Hypothalamus (tissue), 51 donors: ENCODE measurements around the gene RIMKLA.
A peak's percentile ranks its signal among the peaks of the same experiment; 100 is the strongest.

Source experiments
- DNase-seq, 51 donors: peaks; one replicate each; lab custom pipeline; 2025; lab: John Stamatoyannopoulos, UW

The RIMKLA gene

DNA sequence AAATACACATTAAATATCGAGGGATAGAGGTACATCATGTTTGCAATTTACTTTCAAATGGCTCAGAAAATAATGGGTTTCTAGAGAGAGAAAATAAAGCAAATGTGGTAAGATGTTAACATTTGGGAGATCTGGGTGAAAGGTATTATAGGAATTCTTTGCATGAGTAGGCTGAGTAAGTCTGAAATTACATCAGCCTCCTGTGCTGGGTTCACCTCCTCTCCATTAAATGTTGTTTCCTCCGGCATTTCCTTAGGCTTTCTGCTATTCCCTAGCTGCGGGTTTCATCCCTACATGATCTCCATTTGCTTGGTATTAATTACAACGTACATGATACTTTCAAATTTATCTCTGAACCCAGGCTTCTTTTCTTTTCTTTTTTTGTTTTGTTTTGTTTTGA is 43.6 kb downstream of the RIMKLA start:
- no peak for DNase-seq

DNA sequence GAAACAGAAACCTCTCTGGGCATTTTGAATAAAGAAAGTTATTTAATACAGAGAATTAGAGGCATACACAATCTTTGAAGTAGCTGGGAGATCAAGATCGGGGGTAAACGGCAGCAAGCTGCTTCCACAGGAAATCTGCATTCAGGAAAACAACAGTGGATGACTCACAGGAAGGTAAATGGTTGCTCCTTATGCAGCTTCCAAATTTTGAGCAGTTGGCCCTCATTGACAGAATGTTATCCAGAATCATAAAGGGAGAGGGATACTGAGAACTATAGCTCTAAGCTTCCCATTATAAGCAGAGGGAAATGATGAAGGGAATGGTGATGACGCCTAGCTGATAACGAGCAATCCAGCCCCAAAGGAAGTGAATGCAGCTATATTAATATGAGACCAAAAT is 46.6 kb downstream of the RIMKLA start:
- no peak for DNase-seq

- no peak for DNase-seq
These were observed 49.0 kb downstream of the RIMKLA start for GRCh38 chr1:42429603-42430002.

- DNase-seq = no peak
These were observed 49.9 kb downstream of the RIMKLA start for GRCh38 chr1:42430286-42431135.

GRCh38 chr1:42431514-42431913 is 50.9 kb downstream of the RIMKLA start:
- DNase-seq = no peak

DNA sequence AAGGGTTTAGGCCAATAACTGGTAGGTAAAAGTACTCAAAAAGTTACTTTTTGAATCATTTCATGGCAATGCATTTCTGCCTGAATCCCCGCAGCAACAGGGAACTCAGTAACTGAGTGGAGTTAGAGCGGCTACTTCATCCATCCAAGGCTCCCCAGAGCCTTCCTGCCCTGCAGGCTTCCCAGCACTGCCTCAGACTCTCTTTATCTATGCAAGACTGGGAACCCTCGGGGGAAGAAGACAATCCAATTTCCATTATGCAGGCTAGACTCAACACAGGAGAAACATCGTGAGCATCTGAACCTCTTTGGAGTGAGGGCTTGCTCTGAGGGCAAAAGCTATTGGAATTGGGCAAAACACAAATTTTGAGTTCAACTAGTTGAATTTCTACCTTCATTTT is 52.1 kb downstream of the RIMKLA start:
- no peak for DNase-seq

GRCh38 chr1:42433369-42433768 is 52.8 kb downstream of the RIMKLA start:
- no peak for DNase-seq

- DNase-seq = no peak
These were observed 53.7 kb downstream of the RIMKLA start for GRCh38 chr1:42434340-42434739.

- no peak for DNase-seq
These were observed 59.3 kb downstream of the RIMKLA start for GRCh38 chr1:42439940-42440339.

- DNase-seq = no peak
These were observed 62.1 kb downstream of the RIMKLA start for GRCh38 chr1:42442662-42443061.

DNA sequence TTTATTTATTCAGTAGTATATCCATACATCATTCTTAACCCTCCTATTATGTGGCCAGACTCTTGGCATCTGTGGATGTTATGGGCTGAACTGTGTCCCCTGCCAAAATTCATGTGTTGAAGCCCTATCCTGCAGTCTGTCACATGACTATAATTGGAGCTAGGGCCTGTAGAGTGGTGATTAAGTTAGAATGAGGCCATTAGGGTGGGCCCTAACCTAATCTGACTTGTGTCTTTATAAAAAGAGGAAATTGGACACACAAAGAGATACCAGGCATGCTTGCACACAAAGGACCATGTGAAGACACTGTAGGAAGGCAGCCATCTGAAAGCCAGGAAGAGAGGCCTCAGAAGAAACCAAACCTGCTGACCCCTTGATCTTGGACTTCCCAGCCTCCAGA is 68.7 kb downstream of the RIMKLA start:
- DNase-seq = no peak

DNA sequence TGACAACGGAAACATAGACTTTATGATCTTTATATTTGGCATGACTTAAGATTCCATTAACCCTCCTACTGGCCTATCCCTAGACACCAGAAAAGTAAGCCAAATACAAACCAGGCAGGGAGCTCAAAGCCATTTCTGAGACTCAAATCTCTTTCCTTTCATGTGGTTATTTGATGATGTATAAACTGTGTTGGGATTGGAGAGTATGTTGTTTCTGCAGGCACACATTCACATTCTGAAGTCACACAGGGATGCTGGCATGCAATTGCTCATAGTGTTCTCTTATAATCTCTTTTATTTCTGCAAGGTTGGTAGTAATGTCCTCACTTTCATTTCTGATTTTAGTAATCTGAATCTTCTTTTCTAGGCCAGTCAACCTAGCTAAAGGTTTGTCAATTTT is 69.5 kb downstream of the RIMKLA start:
- no peak for DNase-seq

- DNase-seq = no peak
These were observed 72.8 kb downstream of the RIMKLA start for GRCh38 chr1:42453386-42453785.

DNA sequence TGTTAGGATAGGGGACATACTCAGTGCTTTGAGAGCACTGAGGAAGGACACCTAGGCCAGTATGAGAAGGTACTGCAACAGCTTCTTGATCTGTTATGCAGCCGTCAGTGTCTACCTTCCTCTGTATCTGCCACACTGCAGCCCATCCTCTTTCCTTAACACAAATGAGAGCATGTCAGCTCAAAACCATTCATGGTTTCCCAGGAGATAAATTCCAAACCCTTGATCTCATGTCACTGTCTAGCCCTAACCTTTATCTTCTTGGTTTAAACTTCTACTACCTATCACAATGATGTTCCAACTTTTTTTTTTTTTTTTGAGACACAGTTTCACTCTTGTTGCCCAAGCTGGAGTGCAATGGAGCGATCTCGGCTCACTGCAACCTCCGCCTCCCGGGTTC is 73.8 kb downstream of the RIMKLA start:
- DNase-seq = no peak

GRCh38 chr1:42456010-42456753 is 75.6 kb downstream of the RIMKLA start, which contains the start of the genes PPCS and ZMYND12:
Gene PPCS, plus strand, starts transcription at chr1:42456543. Its CDS starts 23 bp downstream, at chr1:42456566.
Gene ZMYND12, minus strand, starts transcription at chr1:42456022. Its CDS starts 25 bp downstream, at chr1:42455997.
- peak; percentile 44 to 94 (median 81) for DNase-seq

DNA sequence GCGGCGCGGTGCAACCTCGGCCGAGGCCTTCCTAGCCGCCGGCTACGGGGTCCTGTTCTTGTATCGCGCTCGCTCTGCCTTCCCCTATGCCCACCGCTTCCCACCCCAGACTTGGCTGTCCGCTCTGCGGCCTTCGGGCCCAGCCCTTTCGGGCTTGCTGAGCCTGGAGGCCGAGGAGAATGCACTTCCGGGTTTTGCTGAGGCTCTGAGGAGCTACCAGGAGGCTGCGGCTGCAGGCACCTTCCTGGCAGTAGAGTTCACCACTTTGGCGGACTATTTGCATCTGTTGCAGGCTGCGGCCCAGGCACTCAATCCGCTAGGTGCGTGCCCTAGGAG is 76.1 kb downstream of the RIMKLA start:
- DNase-seq = peak in 35 of 51 donors; percentile 5 to 80 (median 50)

- DNase-seq = no peak
These were observed 80.6 kb downstream of the RIMKLA start for GRCh38 chr1:42461196-42461595.

GRCh38 chr1:42462828-42463763 is 82.5 kb downstream of the RIMKLA start, which contains the start of gene CCDC30:
Gene CCDC30, plus strand, starts transcription at chr1:42463286. Its CDS starts 17,266 bp downstream, at chr1:42480552.
- peak; percentile 20 to 97 (median 87) for DNase-seq

DNA sequence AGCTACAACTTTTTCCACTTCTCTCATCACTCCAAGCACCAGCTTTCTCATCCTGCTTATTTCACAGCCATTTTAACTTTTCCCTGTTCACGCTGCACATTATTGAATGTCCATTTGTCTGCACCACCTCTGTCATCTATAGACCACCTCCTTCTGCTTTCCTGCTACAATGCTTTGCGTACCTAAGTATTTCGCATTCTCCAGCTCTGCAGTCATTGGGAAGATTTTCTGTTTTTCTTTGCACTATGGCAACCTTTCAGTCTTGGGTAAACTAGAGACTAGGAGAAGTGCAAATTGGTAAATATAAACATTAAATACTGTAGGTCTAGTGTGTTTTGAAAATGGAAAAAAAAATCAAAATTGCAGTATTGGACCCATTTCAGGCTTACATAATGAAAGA is 83.3 kb downstream of the RIMKLA start:
- DNase-seq = no peak

DNA sequence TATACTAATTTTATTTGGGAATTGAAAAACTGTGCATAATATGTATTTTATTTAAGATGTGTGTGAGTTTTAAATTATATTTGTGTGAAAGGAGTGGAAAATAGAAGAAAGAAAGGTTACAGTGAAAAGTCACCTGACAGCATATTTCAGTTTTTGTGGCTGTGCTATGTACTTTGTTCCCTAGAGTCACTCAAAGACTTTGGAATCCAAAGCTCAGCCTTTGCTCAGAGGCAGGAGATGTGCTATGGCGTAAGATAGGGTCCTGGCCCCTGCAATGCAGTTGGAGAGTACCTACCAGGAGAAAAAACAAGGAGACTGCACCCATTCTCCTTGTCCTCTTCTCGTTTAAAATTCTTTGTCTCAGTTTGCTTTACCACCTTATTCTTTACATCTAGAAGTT is 85.4 kb downstream of the RIMKLA start:
- no peak for DNase-seq

- no peak for DNase-seq
These were observed 89.1 kb downstream of the RIMKLA start for GRCh38 chr1:42469727-42470126.
